Measurements from ENCODE around the gene BDH1. TPM values are rescaled to one million over a fixed set of nuclear protein-coding genes. Genes with fewer than 3 reads are reported as not detected.

BDH1 gene
- total RNA-seq, 1 experiment from 2014 or later: 80.5 TPM

DNA sequence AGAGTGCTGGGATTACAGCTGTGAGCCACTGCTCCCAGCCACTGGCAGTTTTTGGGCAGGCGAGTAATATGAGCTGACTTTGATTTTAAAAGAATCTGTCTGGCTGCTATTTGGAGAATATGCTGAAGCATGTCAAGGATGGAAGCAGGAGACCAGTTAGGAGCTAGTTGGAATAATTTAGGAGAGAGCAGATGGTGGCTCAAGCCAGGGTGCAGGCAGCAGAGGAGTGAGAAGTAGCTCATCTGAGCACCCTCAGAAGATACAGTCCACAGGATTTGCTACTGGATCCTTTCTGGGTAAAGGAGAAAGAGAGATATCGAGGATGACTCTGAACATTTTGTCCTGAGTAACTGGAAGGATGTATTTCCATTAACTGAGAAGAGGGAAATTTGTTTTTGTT lies 30.4 kb upstream of the BDH1 start:
- Histone ChIP-seq H4K20me1 (ENCODE audit: insufficient read depth, low read depth, low read length) (no peaks in the 10 kb centered on the region), H3K36me3 (ENCODE audit: insufficient read depth, low read length) (no peaks in the 10 kb centered on the region), H3K4me1 (ENCODE audit: low read length) (peaks cover 9% of the 10 kb centered on the region), H3K4me2 (ENCODE audit: low read depth, low read length, poor library complexity, severe bottlenecking) (no peak overlapping the region), H3K27ac (ENCODE audit: low read length) (no peak overlapping the region), H3K9me3 (ENCODE audit: low read length) (no peaks in the 10 kb centered on the region), H2AFZ (ENCODE audit: low read length) (no peak overlapping the region), H3K9ac (ENCODE audit: low read length) (no peak overlapping the region), H3K27me3 (ENCODE audit: low read length) (no peaks in the 10 kb centered on the region), H3K79me2 (ENCODE audit: low read length) (no peaks in the 10 kb centered on the region), H3K4me3 (ENCODE audit: low read length) (no peak overlapping the region), H3K9me2 (replicated peaks; ENCODE audit: insufficient read depth, low read length) (no peaks in the 10 kb centered on the region)
- no peak for DNase-seq

DNA sequence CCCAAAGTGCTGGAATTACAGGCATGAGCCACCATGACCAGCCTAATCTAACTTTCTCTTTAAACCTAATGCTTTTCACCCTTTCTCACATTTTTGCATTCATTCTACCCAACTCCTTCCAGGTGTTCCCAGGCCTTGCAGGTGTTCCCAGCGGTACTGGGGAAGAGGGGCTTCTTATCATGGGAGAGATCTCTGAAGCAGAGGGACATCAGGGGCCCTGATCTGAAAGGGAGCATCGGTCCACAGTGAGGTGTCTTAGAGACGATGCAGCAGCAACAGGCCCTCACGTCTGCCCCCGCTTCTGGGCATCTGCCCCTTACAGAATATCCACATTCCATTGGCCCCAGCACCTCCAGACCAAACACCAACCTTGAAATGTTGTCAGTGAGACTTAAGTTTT lies 29.0 kb upstream of the BDH1 start:
- H4K20me1 ChIP-seq (ENCODE audit: insufficient read depth, low read depth, low read length): no peaks in the 10 kb centered on the region

DNA sequence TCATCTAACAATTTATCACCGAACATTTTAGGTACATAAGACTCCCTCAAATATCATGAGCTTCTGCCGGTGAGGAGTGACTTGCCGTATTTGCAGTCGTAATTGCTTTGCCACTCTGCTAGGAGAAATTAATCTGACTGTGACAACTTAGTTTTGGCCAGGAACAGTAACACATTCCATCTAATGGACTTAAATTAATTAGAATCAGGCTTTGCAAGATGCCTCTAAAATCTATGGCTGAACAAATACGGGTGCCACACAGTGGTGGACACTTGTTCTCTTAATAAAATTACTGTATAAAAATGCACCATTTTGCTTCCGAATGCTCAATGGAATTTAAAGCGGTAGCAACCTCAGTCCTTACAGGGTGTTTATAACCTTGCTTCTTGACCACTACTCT lies 27.6 kb upstream of the BDH1 start:
- Histone ChIP-seq H3K27ac (ENCODE audit: low read length) (no peak overlapping the region), H3K4me3 (ENCODE audit: low read length) (no peak overlapping the region), H4K20me1 (ENCODE audit: insufficient read depth, low read depth, low read length) (no peaks in the 10 kb centered on the region), H3K9ac (ENCODE audit: low read length) (no peak overlapping the region), H3K4me1 (ENCODE audit: low read length) (peaks cover 6% of the 10 kb centered on the region; the same call in 1 of the 2 replicates), H3K36me3 (ENCODE audit: insufficient read depth, low read length) (no peaks in the 10 kb centered on the region), H3K79me2 (ENCODE audit: low read length) (no peaks in the 10 kb centered on the region), H3K4me2 (ENCODE audit: low read depth, low read length, poor library complexity, severe bottlenecking) (no peak overlapping the region), H3K9me2 (replicated peaks; ENCODE audit: insufficient read depth, low read length) (no peaks in the 10 kb centered on the region), H3K27me3 (ENCODE audit: low read length) (no peaks in the 10 kb centered on the region), H3K9me3 (ENCODE audit: low read length) (no peaks in the 10 kb centered on the region), H2AFZ (ENCODE audit: low read length) (no peak overlapping the region)
- no peak for DNase-seq

More for the DNA sequence above, 29.0 kb upstream of the BDH1 start:
- Histone ChIP-seq H3K79me2 (ENCODE audit: low read length) (no peaks in the 10 kb centered on the region), H3K9ac (ENCODE audit: low read length) (no peak overlapping the region), H3K4me3 (ENCODE audit: low read length) (no peak overlapping the region), H3K27ac (ENCODE audit: low read length) (no peak overlapping the region), H3K9me2 (replicated peaks; ENCODE audit: insufficient read depth, low read length) (no peaks in the 10 kb centered on the region), H3K4me1 (ENCODE audit: low read length) (peaks cover 6% of the 10 kb centered on the region; the same call in 1 of the 2 replicates), H3K36me3 (ENCODE audit: insufficient read depth, low read length) (no peaks in the 10 kb centered on the region), H3K4me2 (ENCODE audit: low read depth, low read length, poor library complexity, severe bottlenecking) (no peak overlapping the region), H2AFZ (ENCODE audit: low read length) (no peak overlapping the region), H3K27me3 (ENCODE audit: low read length) (no peaks in the 10 kb centered on the region), H3K9me3 (ENCODE audit: low read length) (no peaks in the 10 kb centered on the region)
- DNase-seq: no peak

DNA sequence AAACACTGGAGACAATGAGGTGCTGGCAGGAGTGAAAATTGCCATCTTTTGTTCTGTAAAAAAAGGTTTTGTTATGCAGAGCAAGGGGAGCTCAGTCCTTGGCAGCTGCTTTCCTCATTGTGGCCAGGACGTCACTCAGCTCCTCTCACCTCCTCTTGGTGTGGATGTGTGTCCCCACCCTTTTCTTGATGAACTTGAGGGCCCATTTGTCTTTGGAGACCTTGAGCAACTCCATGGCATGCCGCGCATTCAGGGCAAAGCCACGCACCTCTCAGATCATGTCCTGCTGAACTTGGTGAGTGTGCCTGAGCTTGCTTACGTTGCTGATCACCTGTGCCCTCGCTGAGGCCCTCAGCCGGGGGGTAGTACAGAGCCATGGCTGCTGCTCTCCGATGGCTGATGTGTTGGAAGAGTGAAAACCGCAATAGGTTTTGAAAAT lies 24.5 kb upstream of the BDH1 start:
- Histone ChIP-seq H3K9me3 (ENCODE audit: low read length) (no peaks in the 10 kb centered on the region), H3K4me1 (ENCODE audit: low read length) (no peaks in the 10 kb centered on the region), H3K9me2 (replicated peaks; ENCODE audit: insufficient read depth, low read length) (no peaks in the 10 kb centered on the region), H2AFZ (ENCODE audit: low read length) (no peak overlapping the region), H3K4me3 (ENCODE audit: low read length) (no peak overlapping the region), H3K9ac (ENCODE audit: low read length) (no peak overlapping the region), H3K79me2 (ENCODE audit: low read length) (no peaks in the 10 kb centered on the region), H3K27me3 (ENCODE audit: low read length) (no peaks in the 10 kb centered on the region), H3K36me3 (ENCODE audit: insufficient read depth, low read length) (no peaks in the 10 kb centered on the region), H3K4me2 (ENCODE audit: low read depth, low read length, poor library complexity, severe bottlenecking) (no peak overlapping the region), H4K20me1 (ENCODE audit: insufficient read depth, low read depth, low read length) (no peaks in the 10 kb centered on the region), H3K27ac (ENCODE audit: low read length) (no peak overlapping the region)
- DNase-seq: no peak

DNA sequence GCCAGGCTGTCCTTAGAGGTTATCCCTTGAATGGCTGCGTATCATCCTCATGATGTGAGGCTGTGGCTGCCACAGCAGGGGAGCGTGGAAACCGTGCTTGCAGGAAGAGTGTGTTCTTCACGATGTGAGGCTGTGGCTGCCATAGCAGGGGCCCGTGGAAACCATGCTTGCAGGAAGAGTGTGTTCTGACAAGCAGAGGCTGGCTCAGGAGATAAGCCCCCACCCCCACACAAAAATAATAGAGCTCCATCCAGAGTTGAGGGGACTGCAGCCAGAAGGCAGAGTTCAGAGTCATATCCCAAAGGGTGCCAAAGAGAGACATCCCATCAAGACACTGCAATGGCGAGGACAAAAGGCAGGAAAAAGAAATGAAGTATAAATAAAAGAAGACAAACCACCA lies 22.6 kb upstream of the BDH1 start:
- Histone ChIP-seq H3K4me3 (ENCODE audit: low read length) (no peak overlapping the region), H3K4me2 (ENCODE audit: low read depth, low read length, poor library complexity, severe bottlenecking) (no peak overlapping the region), H3K27ac (ENCODE audit: low read length) (no peak overlapping the region), H3K9ac (ENCODE audit: low read length) (no peak overlapping the region), H3K27me3 (ENCODE audit: low read length) (no peaks in the 10 kb centered on the region), H3K36me3 (ENCODE audit: insufficient read depth, low read length) (no peaks in the 10 kb centered on the region), H3K9me2 (replicated peaks; ENCODE audit: insufficient read depth, low read length) (no peaks in the 10 kb centered on the region), H2AFZ (ENCODE audit: low read length) (no peak overlapping the region), H4K20me1 (ENCODE audit: insufficient read depth, low read depth, low read length) (no peaks in the 10 kb centered on the region), H3K4me1 (ENCODE audit: low read length) (no peaks in the 10 kb centered on the region), H3K9me3 (ENCODE audit: low read length) (no peaks in the 10 kb centered on the region), H3K79me2 (ENCODE audit: low read length) (no peaks in the 10 kb centered on the region)
- no peak for DNase-seq

DNA sequence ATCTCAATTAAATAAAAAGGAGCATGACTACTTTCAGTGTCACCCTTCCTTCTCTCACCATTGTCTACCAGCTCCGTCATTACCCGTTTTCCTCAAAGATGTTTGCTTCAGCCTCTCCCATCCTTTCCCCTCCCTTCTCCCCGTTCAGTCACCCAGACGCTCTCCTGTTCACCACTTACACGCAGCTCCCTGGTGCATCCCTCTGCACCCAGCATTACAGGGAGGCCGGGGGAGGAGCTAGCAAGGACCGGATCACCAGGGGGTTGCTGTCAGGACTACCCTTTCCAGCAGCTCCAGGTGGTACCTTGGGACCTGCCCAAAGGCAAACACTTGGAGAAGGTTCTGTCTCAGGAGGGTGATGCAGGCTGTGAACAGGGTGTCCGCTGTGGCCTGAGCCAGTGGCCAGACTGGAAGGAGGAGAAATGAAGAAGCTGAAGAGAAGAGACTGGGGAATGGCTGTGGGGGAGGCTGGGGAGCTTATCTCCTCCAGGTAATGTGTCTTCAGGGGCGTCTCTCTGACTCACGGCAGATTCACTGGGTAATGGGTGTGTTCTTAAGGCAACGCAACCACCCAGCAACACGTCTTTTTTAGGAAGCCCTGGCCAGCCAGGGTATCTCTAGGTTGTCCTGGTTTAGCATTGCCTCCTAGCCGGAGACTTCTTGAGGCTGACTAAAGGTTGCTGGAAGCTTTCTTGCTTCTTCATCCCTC lies 21.8 kb upstream of the BDH1 start:
- Histone ChIP-seq H4K20me1 (ENCODE audit: insufficient read depth, low read depth, low read length) (no peaks in the 10 kb centered on the region), H3K9ac (ENCODE audit: low read length) (no peak overlapping the region), H3K9me2 (replicated peaks; ENCODE audit: insufficient read depth, low read length) (no peaks in the 10 kb centered on the region), H3K9me3 (ENCODE audit: low read length) (no peaks in the 10 kb centered on the region), H3K27ac (ENCODE audit: low read length) (no peak overlapping the region), H3K4me1 (ENCODE audit: low read length) (no peaks in the 10 kb centered on the region), H3K27me3 (ENCODE audit: low read length) (no peaks in the 10 kb centered on the region), H3K36me3 (ENCODE audit: insufficient read depth, low read length) (no peaks in the 10 kb centered on the region), H3K79me2 (ENCODE audit: low read length) (no peaks in the 10 kb centered on the region), H3K4me3 (ENCODE audit: low read length) (no peak overlapping the region), H2AFZ (ENCODE audit: low read length) (no peak overlapping the region), H3K4me2 (ENCODE audit: low read depth, low read length, poor library complexity, severe bottlenecking) (no peak overlapping the region)
- no peak for DNase-seq

DNA sequence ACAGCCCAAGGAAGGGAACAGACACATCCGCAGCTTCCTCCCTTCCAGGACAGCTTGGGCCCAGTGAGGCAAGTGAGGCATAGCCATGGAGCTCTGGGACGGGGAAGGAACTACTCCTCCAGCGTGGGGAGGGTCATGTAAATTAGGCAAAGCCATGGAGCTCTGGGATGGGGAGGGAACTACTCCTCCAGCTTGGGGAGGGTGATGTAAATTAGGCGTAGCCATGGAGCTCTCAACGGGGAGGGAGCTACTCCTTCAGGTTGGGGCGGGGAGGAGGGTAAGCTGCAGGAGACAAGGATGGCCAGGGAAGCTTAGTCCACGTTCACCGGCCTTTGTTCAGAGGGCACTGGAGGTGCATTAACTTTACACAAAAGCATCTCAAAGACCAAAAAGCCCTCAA lies 21.1 kb upstream of the BDH1 start:
- no peaks in the 10 kb centered on the region for H3K79me2 ChIP-seq (ENCODE audit: low read length)
- H2AFZ ChIP-seq (ENCODE audit: low read length): no peak overlapping the region
- DNase-seq: no peak
- no peaks in the 10 kb centered on the region for H3K36me3 ChIP-seq (ENCODE audit: insufficient read depth, low read length)
- H3K27ac ChIP-seq (ENCODE audit: low read length): no peak overlapping the region
- H3K27me3 ChIP-seq (ENCODE audit: low read length): no peaks in the 10 kb centered on the region
- H3K4me3 ChIP-seq (ENCODE audit: low read length): no peak overlapping the region
- no peaks in the 10 kb centered on the region for H3K9me2 ChIP-seq (replicated peaks; ENCODE audit: insufficient read depth, low read length)
- H3K4me2 ChIP-seq (ENCODE audit: low read depth, low read length, poor library complexity, severe bottlenecking): no peak overlapping the region
- no peak overlapping the region for H3K9ac ChIP-seq (ENCODE audit: low read length)
- no peaks in the 10 kb centered on the region for H3K9me3 ChIP-seq (ENCODE audit: low read length)
- no peaks in the 10 kb centered on the region for H4K20me1 ChIP-seq (ENCODE audit: insufficient read depth, low read depth, low read length)
- no peaks in the 10 kb centered on the region for H3K4me1 ChIP-seq (ENCODE audit: low read length)

DNA sequence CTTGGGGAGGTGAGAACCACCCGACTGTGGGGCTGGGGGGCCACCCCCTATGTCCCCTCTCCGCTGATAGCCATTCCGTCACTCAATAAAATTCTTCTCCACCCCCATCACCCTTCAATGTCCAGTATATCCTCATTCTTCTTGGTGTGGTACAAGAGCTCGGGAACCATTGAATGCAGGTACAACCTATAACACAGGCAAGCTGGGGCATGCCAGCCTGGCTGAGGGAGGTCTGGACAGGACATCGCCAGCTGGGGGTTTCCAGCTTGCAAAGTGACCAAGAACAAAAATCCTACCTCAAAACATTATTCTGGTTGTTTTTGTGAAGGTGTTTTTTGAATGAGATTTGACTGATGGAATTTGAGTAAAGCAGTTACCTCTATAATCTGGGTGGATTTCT lies 19.6 kb upstream of the BDH1 start:
- no peak overlapping the region for H3K4me3 ChIP-seq (ENCODE audit: low read length)
- no peaks in the 10 kb centered on the region for H3K4me1 ChIP-seq (ENCODE audit: low read length)
- no peak overlapping the region for H2AFZ ChIP-seq (ENCODE audit: low read length)
- DNase-seq: no peak
- no peaks in the 10 kb centered on the region for H4K20me1 ChIP-seq (ENCODE audit: insufficient read depth, low read depth, low read length)
- H3K36me3 ChIP-seq (ENCODE audit: insufficient read depth, low read length): no peaks in the 10 kb centered on the region; the same call in 1 of the 2 replicates
- no peaks in the 10 kb centered on the region; the same call in 1 of the 2 replicates for H3K9me3 ChIP-seq (ENCODE audit: low read length)
- no peaks in the 10 kb centered on the region; the same call in 1 of the 2 replicates for H3K27me3 ChIP-seq (ENCODE audit: low read length)
- H3K4me2 ChIP-seq (ENCODE audit: low read depth, low read length, poor library complexity, severe bottlenecking): no peak overlapping the region
- no peak overlapping the region for H3K9ac ChIP-seq (ENCODE audit: low read length)
- H3K9me2 ChIP-seq (replicated peaks; ENCODE audit: insufficient read depth, low read length): no peaks in the 10 kb centered on the region
- H3K27ac ChIP-seq (ENCODE audit: low read length): no peak overlapping the region
- H3K79me2 ChIP-seq (ENCODE audit: low read length): no peaks in the 10 kb centered on the region
